Measurements from ENCODE around the gene TET3.

- no peak for TF ChIP-seq ZNF274 (IDR thresholded peaks at IDR 0.05; ENCODE audit: low read depth, low read length)
- TF ChIP-seq YY1 (IDR thresholded peaks at IDR 0.05; ENCODE audit: insufficient read depth, insufficient read length): no peak
- no peak for TF ChIP-seq SUZ12 (IDR thresholded peaks at IDR 0.05; ENCODE audit: extremely low read depth, insufficient read depth, insufficient read length)
Measured at GRCh38 chr2:73972846-73973245, 11.9 kb upstream of the TET3 start.

All from NT2/D1 (cell line).